GM12891 (cell line): ENCODE measurements around the gene GPC5.

Experiments
- DNase-seq: peaks from one replicate; pipeline ENCODE4 v3.0.0; 2011; ENCODE audit warnings: low spot score; ENCODE audit not compliant: insufficient read length
- FAIRE-seq: peaks from 2 replicates; lab custom pipeline; 2011; peaks lifted over from hg19 to GRCh38; lab: Jason Lieb, UNC
- PAX5 ChIP-seq: IDR thresholded peaks from 2 replicates; pipeline ENCODE4 v1.6.1; 2011; ENCODE audit warnings: low read length, moderate library complexity, mild to moderate bottlenecking; ENCODE audit not compliant: insufficient read depth, severe bottlenecking
- POLR2A ChIP-seq: IDR thresholded peaks from 2 replicates; pipeline ENCODE4 v1.6.1; 2011; ENCODE audit warnings: low read depth, low read length, control low read depth
- POLR2AphosphoS5 ChIP-seq: IDR thresholded peaks from 2 replicates; pipeline ENCODE4 v1.6.1; 2011; ENCODE audit warnings: low read depth, low read length, control low read depth
- POU2F2 ChIP-seq: IDR thresholded peaks from 2 replicates; pipeline ENCODE4 v1.6.1; 2011; ENCODE audit warnings: low read depth, mild to moderate bottlenecking, control low read depth, low read length, moderate library complexity
- SPI1 ChIP-seq: IDR thresholded peaks from 2 replicates; pipeline ENCODE4 v1.6.1; 2011; ENCODE audit warnings: low read depth, low read length, control low read depth
- TAF1 ChIP-seq: IDR thresholded peaks from 2 replicates; pipeline ENCODE4 v1.6.1; 2011; ENCODE audit warnings: low read depth, low read length, control low read depth

The GPC5 gene

GRCh38 chr13:92029641-92030040 lies 631.2 kb downstream of the GPC5 start:
- FAIRE-seq, result no peak
- no peak for DNase-seq
- TF ChIP-seq SPI1 (no peak), TAF1 (no peak), PAX5 (no peak), POU2F2 (no peak), POLR2AphosphoS5 (no peak), POLR2A (no peak)

GRCh38 chr13:92038905-92039304 lies 640.5 kb downstream of the GPC5 start:
- no peak for FAIRE-seq
- TF ChIP-seq TAF1, result no peak
- no peak for TF ChIP-seq POLR2A
- no peak for TF ChIP-seq PAX5
- no peak for TF ChIP-seq POLR2AphosphoS5
- no peak for TF ChIP-seq POU2F2
- TF ChIP-seq SPI1, result no peak
- no peak for DNase-seq

GRCh38 chr13:92042522-92042921 lies 644.1 kb downstream of the GPC5 start:
- DNase-seq, result no peak
- FAIRE-seq, result no peak
- no peak for TF ChIP-seq TAF1
- TF ChIP-seq PAX5, result no peak
- TF ChIP-seq SPI1, result no peak
- no peak for TF ChIP-seq POLR2AphosphoS5
- no peak for TF ChIP-seq POU2F2
- TF ChIP-seq POLR2A, result no peak

- FAIRE-seq, result no peak
- TF ChIP-seq SPI1, result no peak
- DNase-seq, result no peak
These were observed 645.9 kb downstream of the GPC5 start for GRCh38 chr13:92044351-92044750.

- no peak for TF ChIP-seq POLR2A
- TF ChIP-seq POU2F2, result no peak
- TF ChIP-seq PAX5, result no peak
- no peak for TF ChIP-seq TAF1
- TF ChIP-seq POLR2AphosphoS5, result no peak
- no peak for TF ChIP-seq SPI1
- FAIRE-seq (no peak), DNase-seq (no peak)
These were observed 656.0 kb downstream of the GPC5 start for GRCh38 chr13:92054389-92054788.

- TF ChIP-seq PAX5, result no peak
- TF ChIP-seq POLR2AphosphoS5, result no peak
- no peak for TF ChIP-seq TAF1
- TF ChIP-seq POU2F2, result no peak
- no peak for TF ChIP-seq POLR2A
- no peak for TF ChIP-seq SPI1
- FAIRE-seq, result no peak
- DNase-seq, result peak; percentile 3
These were observed 676.2 kb downstream of the GPC5 start for GRCh38 chr13:92074658-92075057.

- DNase-seq (no peak), FAIRE-seq (no peak)
- TF ChIP-seq POLR2A, result no peak
- no peak for TF ChIP-seq POLR2AphosphoS5
- no peak for TF ChIP-seq POU2F2
- TF ChIP-seq PAX5, result no peak
- TF ChIP-seq TAF1, result no peak
- TF ChIP-seq SPI1, result no peak
These were observed 699.0 kb downstream of the GPC5 start for GRCh38 chr13:92097337-92097903.

GRCh38 chr13:92101801-92102200 lies 703.4 kb downstream of the GPC5 start:
- FAIRE-seq (no peak), DNase-seq (no peak)
- TF ChIP-seq POLR2A (no peak), SPI1 (no peak), POU2F2 (no peak), TAF1 (no peak), POLR2AphosphoS5 (no peak), PAX5 (no peak)

- no peak for DNase-seq
- TF ChIP-seq POLR2A (no peak), POLR2AphosphoS5 (no peak), POU2F2 (no peak), TAF1 (no peak), PAX5 (no peak), SPI1 (no peak)
- no peak for FAIRE-seq
These were observed 705.3 kb downstream of the GPC5 start for GRCh38 chr13:92103689-92104153.

GRCh38 chr13:92122186-92122853 lies 723.9 kb downstream of the GPC5 start:
- no peak for FAIRE-seq
- no peak for DNase-seq
- TF ChIP-seq POU2F2, result no peak
- no peak for TF ChIP-seq POLR2A
- no peak for TF ChIP-seq POLR2AphosphoS5
- no peak for TF ChIP-seq PAX5
- TF ChIP-seq SPI1, result no peak
- no peak for TF ChIP-seq TAF1
